GM12872 (cell line): ENCODE results near the gene CLEC4F.

Experiments used
- CTCF ChIP-seq: IDR thresholded peaks from 3 replicates; pipeline ENCODE4 v1.5.1; 2011; ENCODE audit warnings: low read depth, mild to moderate bottlenecking, low read length, moderate library complexity; ENCODE audit not compliant: insufficient read depth

The CLEC4F gene

GRCh38 chr2:70807102-70807827 lies 13.1 kb downstream of the CLEC4F start:
- TF ChIP-seq CTCF = no peak

- TF ChIP-seq CTCF = no peak
These were observed 13.8 kb downstream of the CLEC4F start for GRCh38 chr2:70806620-70807019.

GRCh38 chr2:70806013-70806412 lies 14.4 kb downstream of the CLEC4F start:
- TF ChIP-seq CTCF = no peak

- no peak for TF ChIP-seq CTCF
These were observed 18.7 kb downstream of the CLEC4F start for GRCh38 chr2:70801607-70802263.

GRCh38 chr2:70799706-70800105 lies 20.7 kb downstream of the CLEC4F start:
- TF ChIP-seq CTCF = no peak

- TF ChIP-seq CTCF = no peak
These were observed 22.9 kb downstream of the CLEC4F start for GRCh38 chr2:70797506-70797905.

- TF ChIP-seq CTCF = no peak
These were observed 24.1 kb downstream of the CLEC4F start for GRCh38 chr2:70796262-70796661.
